NCI-H2029 (cell line): ENCODE measurements around the gene NDRG2.

Experiments
- DNase-seq: peaks from one replicate; lab custom pipeline; 2025; lab: John Stamatoyannopoulos, UW

Gene NDRG2

GRCh38 chr14:21024585-21025370, at the start of gene NDRG2:
Gene NDRG2, minus strand, starts transcription at chr14:21025061. Its CDS starts 1,746 bp downstream, at chr14:21023315.
- DNase-seq: peak; percentile 42

GRCh38 chr14:21073921-21074320, 49.1 kb upstream of the NDRG2 start:
- DNase-seq: no peak

GRCh38 chr14:21072781-21073339, 48.0 kb upstream of the NDRG2 start:
- peak; percentile 29 for DNase-seq

GRCh38 chr14:21072031-21072473, 47.2 kb upstream of the NDRG2 start:
- no peak for DNase-seq

- DNase-seq: peak; percentile 84
Observed at GRCh38 chr14:21071225-21072030, 46.6 kb upstream of the NDRG2 start.

- no peak for DNase-seq
Observed at GRCh38 chr14:21070610-21071224, 45.9 kb upstream of the NDRG2 start.

GRCh38 chr14:21070083-21070609, 45.3 kb upstream of the NDRG2 start, which contains the start of gene ARHGEF40:
Gene ARHGEF40, plus strand, starts transcription at chr14:21070304. Its CDS starts 93 bp downstream, at chr14:21070397.
- DNase-seq: no peak

- DNase-seq: no peak
Observed at GRCh38 chr14:21069388-21070082, 44.7 kb upstream of the NDRG2 start.

- peak; percentile 31 for DNase-seq
Observed at GRCh38 chr14:21068521-21069387, 43.9 kb upstream of the NDRG2 start.

GRCh38 chr14:21066882-21067502, 42.1 kb upstream of the NDRG2 start:
- no peak for DNase-seq

- no peak for DNase-seq
Observed at GRCh38 chr14:21063479-21063878, 38.6 kb upstream of the NDRG2 start.

GRCh38 chr14:21061347-21061668, 36.4 kb upstream of the NDRG2 start:
- DNase-seq: no peak

- no peak for DNase-seq
Observed at GRCh38 chr14:21060614-21061346, 35.9 kb upstream of the NDRG2 start.

- DNase-seq: no peak
Observed at GRCh38 chr14:21059842-21060613, 35.2 kb upstream of the NDRG2 start.

GRCh38 chr14:21058903-21059302, 34.0 kb upstream of the NDRG2 start:
- DNase-seq: no peak

GRCh38 chr14:21057803-21058675, 33.2 kb upstream of the NDRG2 start, which contains the start of gene RNASE8:
Gene RNASE8, plus strand, starts transcription at chr14:21057822. Its CDS starts 71 bp downstream, at chr14:21057893.
- DNase-seq: no peak

GRCh38 chr14:21056520-21057163, 31.8 kb upstream of the NDRG2 start:
- no peak for DNase-seq
